D721Med (cell line): Measurements from ENCODE around the gene EPC2.

Source experiments
- DNase-seq: peaks from one replicate; pipeline ENCODE4 v3.0.0; 2011; ENCODE audit warnings: low spot score; ENCODE audit not compliant: insufficient read length
- FAIRE-seq: peaks from 2 replicates; lab custom pipeline; 2011; peaks lifted over from hg19 to GRCh38; lab: Jason Lieb, UNC
- CTCF ChIP-seq: IDR thresholded peaks from 2 replicates; pipeline ENCODE4 v1.5.1; 2012; ENCODE audit warnings: mild to moderate bottlenecking, control low read depth; ENCODE audit not compliant: insufficient read depth; ENCODE audit errors: missing control alignments

The EPC2 gene

GRCh38 chr2:148716378-148716920 lies 71.9 kb downstream of the EPC2 start:
- no peak for FAIRE-seq
- TF ChIP-seq CTCF, result no peak
- DNase-seq, result no peak

GRCh38 chr2:148718039-148718438 lies 73.5 kb downstream of the EPC2 start:
- TF ChIP-seq CTCF, result no peak
- no peak for FAIRE-seq
- no peak for DNase-seq

- no peak for FAIRE-seq
- TF ChIP-seq CTCF, result no peak
- DNase-seq, result no peak
Measured at GRCh38 chr2:148719195-148719749, 74.7 kb downstream of the EPC2 start.

- DNase-seq (no peak), FAIRE-seq (no peak)
- TF ChIP-seq CTCF, result no peak
Measured at GRCh38 chr2:148719941-148720436, 75.4 kb downstream of the EPC2 start.

- no peak for TF ChIP-seq CTCF
- FAIRE-seq (no peak), DNase-seq (no peak)
Measured at GRCh38 chr2:148720501-148721001, 76.0 kb downstream of the EPC2 start.

- TF ChIP-seq CTCF, result no peak
- FAIRE-seq, result no peak
- no peak for DNase-seq
Measured at GRCh38 chr2:148721520-148721931, 77.0 kb downstream of the EPC2 start.
